EH (cell line): ENCODE data around the gene SYK.
"Not testable (repeated sequence)": the region's sequence is repeated elsewhere in the genome, so short reads cannot be mapped to it uniquely, and the experiment has no call there.

Experiments
- DNase-seq: peaks from one replicate; pipeline ENCODE4 v3.0.0-alpha.2; 2015; ENCODE audit warnings: low read depth

SYK gene

GRCh38 chr9:90795871-90796317 lies 5.7 kb upstream of the SYK start:
- DNase-seq = no peak

GRCh38 chr9:90799271-90799852 lies 2.3 kb upstream of the SYK start:
- DNase-seq = no peak

GRCh38 chr9:90801973-90802322 lies 329 bp downstream of the SYK start:
- DNase-seq = no peak

GRCh38 chr9:90802386-90802985 lies 867 bp downstream of the SYK start:
- DNase-seq = no peak

- DNase-seq = no peak
Measured at GRCh38 chr9:90803860-90804593, 2.4 kb downstream of the SYK start.

GRCh38 chr9:90805006-90805996 lies 3.7 kb downstream of the SYK start:
- DNase-seq = no peak

GRCh38 chr9:90807006-90807405 lies 5.4 kb downstream of the SYK start:
- DNase-seq = no peak

GRCh38 chr9:90808398-90808797 lies 6.8 kb downstream of the SYK start:
- DNase-seq = no peak

- DNase-seq = no peak
Measured at GRCh38 chr9:90808890-90809685, 7.5 kb downstream of the SYK start.

- no peak for DNase-seq
Measured at GRCh38 chr9:90810691-90811090, 9.1 kb downstream of the SYK start.

- no peak for DNase-seq
Measured at GRCh38 chr9:90813046-90813445, 11.4 kb downstream of the SYK start.

- no peak for DNase-seq
Measured at GRCh38 chr9:90813523-90813922, 11.9 kb downstream of the SYK start.

GRCh38 chr9:90814355-90814754 lies 12.7 kb downstream of the SYK start:
- DNase-seq = no peak

GRCh38 chr9:90815183-90815943 lies 13.7 kb downstream of the SYK start:
- no peak for DNase-seq

GRCh38 chr9:90815944-90816357 lies 14.3 kb downstream of the SYK start:
- no peak for DNase-seq

- no peak for DNase-seq
Measured at GRCh38 chr9:90816690-90817089, 15.1 kb downstream of the SYK start.

GRCh38 chr9:90818279-90818678 lies 16.7 kb downstream of the SYK start:
- no peak for DNase-seq

- not testable (repeated sequence) for DNase-seq
Measured at GRCh38 chr9:90820406-90820805, 18.8 kb downstream of the SYK start.

GRCh38 chr9:90821236-90821635 lies 19.6 kb downstream of the SYK start:
- not testable (repeated sequence) for DNase-seq

GRCh38 chr9:90821697-90822096 lies 20.1 kb downstream of the SYK start:
- no peak for DNase-seq

- DNase-seq = no peak
Measured at GRCh38 chr9:90822866-90823265, 21.2 kb downstream of the SYK start.
